AG04449 (cell line): ENCODE results near the gene TMEM218.

ENCODE experiments used
- CTCF ChIA-PET: fragments of 350-600 bp; formaldehyde crosslinking; extraction: SDS; loops from one replicate; lab custom pipeline; 2021; ENCODE audit warnings: antibody characterized with exemption; lab: Yijun Ruan, JAX
- POLR2A ChIA-PET: fragments of 400-600, 350-600 bp; formaldehyde crosslinking; extraction: SDS; loops from one replicate; lab custom pipeline; 2020; ENCODE audit warnings: antibody characterized with exemption, inconsistent platforms; lab: Yijun Ruan, JAX
- DNase-seq: peaks from one replicate; pipeline ENCODE4 v3.0.0-alpha.2; 2010; ENCODE audit warnings: low read depth, low spot score
- H3K4me3 ChIP-seq: 2 replicates; pipeline ENCODE4 v1.5.1; 2011; ENCODE audit warnings: low read depth, mild to moderate bottlenecking, control low read depth, low read length
- CTCF ChIP-seq: IDR thresholded peaks from one replicate; pipeline ENCODE4 v1.5.1; 2011; ENCODE audit warnings: mild to moderate bottlenecking, moderate library complexity, low read length, control low read depth, inconsistent platforms; ENCODE audit not compliant: insufficient read depth; ENCODE audit errors: missing control alignments

The TMEM218 gene

GRCh38 chr11:125101596-125101995 is 9.8 kb downstream of the TMEM218 start:
- no peak for DNase-seq
- CTCF ChIA-PET = interaction anchor here (1.5 to 4.3 kb wide), 2 partner anchors 10 to 245 kb away, joined by 3 to 19 read pairs; no protein-coding TSS in a partner anchor
- POLR2A ChIA-PET = no interaction called here
- H3K4me3 ChIP-seq = no peak overlapping the region
- TF ChIP-seq CTCF = no peak

DNA sequence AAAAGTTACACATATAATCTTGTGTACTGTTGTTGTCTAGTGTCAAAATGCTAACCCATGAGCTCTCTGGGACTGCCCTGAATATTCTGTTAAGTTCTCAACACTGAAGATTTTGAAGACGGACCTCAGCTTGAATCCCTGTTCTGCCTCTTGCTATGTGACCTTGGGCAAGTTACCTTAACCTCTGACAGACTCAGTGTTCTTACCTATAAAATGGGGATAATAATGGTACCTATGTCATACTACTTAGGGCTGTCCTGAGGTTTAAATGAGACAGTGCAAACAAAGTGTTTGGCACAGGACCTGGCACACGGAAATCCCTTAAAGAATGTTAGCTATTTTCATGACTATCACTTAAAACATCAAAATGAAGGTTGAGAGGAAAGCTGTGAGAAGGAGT is 11.3 kb downstream of the TMEM218 start:
- DNase-seq = no peak
- no peak for TF ChIP-seq CTCF
- H3K4me3 ChIP-seq = no peak overlapping the region
- ChIA-PET CTCF (interaction anchor here (1.5 to 13.9 kb wide), 3 partner anchors 8 to 246 kb away, joined by 3 to 160 read pairs (median 19); no protein-coding TSS in a partner anchor), POLR2A (no interaction called here)

DNA sequence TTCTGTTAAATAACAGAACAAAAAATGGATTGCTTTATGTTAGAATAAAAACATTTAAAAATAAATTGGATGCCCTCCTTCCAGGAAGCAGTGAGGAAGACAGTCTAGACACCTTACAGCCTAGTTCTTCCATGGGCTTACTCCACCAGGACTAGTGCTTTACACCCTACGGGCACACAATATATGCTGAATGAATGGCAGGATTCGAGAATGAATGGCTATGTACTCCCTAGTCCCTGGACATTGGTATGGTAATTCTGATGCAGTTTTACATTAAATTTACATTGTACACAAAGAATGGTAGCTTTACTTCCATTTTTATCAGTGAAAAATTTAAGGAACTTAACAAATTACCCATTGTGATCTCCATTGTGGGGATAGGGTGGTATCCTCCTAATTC is 16.7 kb downstream of the TMEM218 start:
- ChIA-PET POLR2A (no interaction called here), CTCF (interaction anchor here (1.4 to 13.9 kb wide), 3 partner anchors 16 to 253 kb away, joined by 5 to 160 read pairs (median 92); no protein-coding TSS in a partner anchor)
- no peak for TF ChIP-seq CTCF
- H3K4me3 ChIP-seq = no peak overlapping the region
- DNase-seq = no peak

DNA sequence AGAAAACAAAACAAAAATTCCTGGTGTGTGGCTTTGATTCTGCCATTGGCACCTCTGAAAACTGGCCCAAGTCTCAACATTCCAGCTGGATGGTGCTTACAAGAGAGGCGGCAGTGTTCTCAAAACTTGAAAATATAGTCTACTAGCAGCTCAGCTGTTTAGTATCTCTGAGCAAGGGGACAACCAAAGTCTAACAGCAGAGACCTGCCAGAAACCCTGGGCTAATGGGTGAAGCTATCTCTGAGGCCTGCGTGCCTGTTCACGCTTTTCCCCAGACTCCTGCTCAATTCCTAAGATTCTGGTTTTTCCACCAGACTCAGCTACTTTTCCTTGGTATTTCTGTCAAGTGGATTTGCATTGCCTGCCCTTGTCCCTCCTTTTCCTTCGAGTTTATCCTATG is 17.9 kb downstream of the TMEM218 start:
- H3K4me3 ChIP-seq = no peak overlapping the region
- CTCF ChIA-PET = interaction anchor here (3.2 to 13.9 kb wide), 3 partner anchors 9 to 254 kb away, joined by 19 to 160 read pairs (median 92); no protein-coding TSS in a partner anchor
- POLR2A ChIA-PET = no interaction called here

GRCh38 chr11:125092669-125093068 is 18.8 kb downstream of the TMEM218 start:
- ChIA-PET POLR2A (no interaction called here), CTCF (interaction anchor here (1.4 to 13.9 kb wide), 12 partner anchors 9 to 340 kb away, joined by 6 to 160 read pairs (median 18); no protein-coding TSS in a partner anchor)
- H3K4me3 ChIP-seq = no peak overlapping the region
- DNase-seq = no peak
- no peak for TF ChIP-seq CTCF

More for the DNA sequence above, 17.9 kb downstream of the TMEM218 start:
- DNase-seq = no peak
- TF ChIP-seq CTCF = no peak

DNA sequence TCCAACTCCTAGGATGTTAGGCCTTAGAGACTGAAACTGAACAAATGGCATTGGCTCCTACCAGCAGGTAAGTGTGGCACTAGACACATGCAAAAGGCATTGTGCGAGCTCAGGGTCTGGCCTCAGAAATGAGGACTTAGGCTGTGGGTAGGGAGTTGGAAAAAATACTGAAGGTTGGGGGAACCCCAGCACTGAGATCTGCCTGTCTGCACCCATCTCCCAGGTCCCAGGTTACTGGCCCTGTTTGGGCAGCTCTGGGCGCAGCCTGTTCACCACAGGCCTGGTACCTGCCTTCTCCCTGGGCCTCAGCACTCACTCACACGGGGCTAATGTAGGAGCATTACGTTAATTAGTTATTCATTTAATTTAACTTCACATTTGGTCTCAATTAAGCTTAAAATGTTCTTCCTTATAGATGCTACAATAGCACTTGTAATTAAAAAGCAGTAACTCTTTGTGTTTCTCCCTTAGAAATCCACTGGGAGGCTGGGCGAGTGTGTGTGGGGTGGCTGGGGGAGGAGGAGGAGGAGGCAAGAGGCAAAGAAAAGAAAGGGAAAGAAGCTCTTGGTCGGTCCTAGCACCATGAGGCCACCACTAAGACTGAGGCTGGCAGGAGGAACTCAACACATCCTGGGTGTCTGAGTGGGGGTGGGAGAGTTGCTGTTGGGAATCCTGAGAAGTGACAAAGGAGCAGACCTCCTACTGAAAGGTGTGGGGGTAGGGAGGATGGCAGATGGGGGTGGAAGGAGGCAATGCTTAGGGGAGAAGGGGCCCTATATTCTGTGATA is 19.4 kb downstream of the TMEM218 start:
- no peak overlapping the region for H3K4me3 ChIP-seq
- no peak for TF ChIP-seq CTCF
- CTCF ChIA-PET = interaction anchor here (0.8 to 13.9 kb wide), 35 partner anchors 9 to 384 kb away, joined by 3 to 160 read pairs (median 7); partner anchors contain the start of genes PKNOX2 and TMEM218
- DNase-seq = no peak
- POLR2A ChIA-PET = no interaction called here
